ENCODE data around the gene CRB1.

Gene CRB1

GRCh38 chr1:197413564-197413963 lies 145.5 kb downstream of the CRB1 start:
- H3K9me3 ChIP-seq (ENCODE audit: control insufficient read depth, low read depth, low read length), result no peaks in the 10 kb centered on the region
- no peaks in the 10 kb centered on the region for H3K4me1 ChIP-seq (ENCODE audit: control insufficient read depth, low read depth, low read length)
- no peak overlapping the region for H3K4me3 ChIP-seq (ENCODE audit: low read length)
- no peaks in the 10 kb centered on the region for H3K27me3 ChIP-seq (ENCODE audit: control insufficient read depth, insufficient read depth, low read length)
- H3K36me3 ChIP-seq (ENCODE audit: control insufficient read depth, low read depth, low read length), result no peaks in the 10 kb centered on the region
- no peak overlapping the region for H3K27ac ChIP-seq (ENCODE audit: low read length)
- no peak overlapping the region for H3K9ac ChIP-seq (ENCODE audit: low read length)

GRCh38 chr1:197415221-197415620 lies 147.2 kb downstream of the CRB1 start:
- no peak overlapping the region for H3K4me3 ChIP-seq (ENCODE audit: low read length)
- no peak overlapping the region for H3K9ac ChIP-seq (ENCODE audit: low read length)
- H3K27me3 ChIP-seq (ENCODE audit: control insufficient read depth, insufficient read depth, low read length), result no peaks in the 10 kb centered on the region
- H3K4me1 ChIP-seq (ENCODE audit: control insufficient read depth, low read depth, low read length), result no peaks in the 10 kb centered on the region
- no peak overlapping the region for H3K27ac ChIP-seq (ENCODE audit: low read length)
- no peaks in the 10 kb centered on the region for H3K36me3 ChIP-seq (ENCODE audit: control insufficient read depth, low read depth, low read length)
- H3K9me3 ChIP-seq (ENCODE audit: control insufficient read depth, low read depth, low read length), result no peaks in the 10 kb centered on the region

- no peaks in the 10 kb centered on the region for H3K9me3 ChIP-seq (ENCODE audit: control insufficient read depth, low read depth, low read length)
- H3K27ac ChIP-seq (ENCODE audit: low read length), result no peak overlapping the region
- H3K36me3 ChIP-seq (ENCODE audit: control insufficient read depth, low read depth, low read length), result no peaks in the 10 kb centered on the region
- no peak overlapping the region for H3K4me3 ChIP-seq (ENCODE audit: low read length)
- H3K4me1 ChIP-seq (ENCODE audit: control insufficient read depth, low read depth, low read length), result no peaks in the 10 kb centered on the region
- no peaks in the 10 kb centered on the region for H3K27me3 ChIP-seq (ENCODE audit: control insufficient read depth, insufficient read depth, low read length)
- no peak overlapping the region for H3K9ac ChIP-seq (ENCODE audit: low read length)
Observed at GRCh38 chr1:197418693-197419092, 150.6 kb downstream of the CRB1 start.

GRCh38 chr1:197422993-197423392 lies 154.9 kb downstream of the CRB1 start:
- no peaks in the 10 kb centered on the region for H3K9me3 ChIP-seq (ENCODE audit: control insufficient read depth, low read depth, low read length)
- no peaks in the 10 kb centered on the region for H3K27me3 ChIP-seq (ENCODE audit: control insufficient read depth, insufficient read depth, low read length)
- H3K4me3 ChIP-seq (ENCODE audit: low read length), result no peak overlapping the region
- H3K4me1 ChIP-seq (ENCODE audit: control insufficient read depth, low read depth, low read length), result no peaks in the 10 kb centered on the region
- H3K36me3 ChIP-seq (ENCODE audit: control insufficient read depth, low read depth, low read length), result no peaks in the 10 kb centered on the region
- H3K27ac ChIP-seq (ENCODE audit: low read length), result no peak overlapping the region
- H3K9ac ChIP-seq (ENCODE audit: low read length), result no peak overlapping the region

GRCh38 chr1:197424380-197424779 lies 156.3 kb downstream of the CRB1 start:
- Histone ChIP-seq H3K36me3 (ENCODE audit: control insufficient read depth, low read depth, low read length) (no peaks in the 10 kb centered on the region), H3K27me3 (ENCODE audit: control insufficient read depth, insufficient read depth, low read length) (no peaks in the 10 kb centered on the region), H3K9me3 (ENCODE audit: control insufficient read depth, low read depth, low read length) (no peaks in the 10 kb centered on the region), H3K9ac (ENCODE audit: low read length) (no peak overlapping the region), H3K4me1 (ENCODE audit: control insufficient read depth, low read depth, low read length) (no peaks in the 10 kb centered on the region), H3K27ac (ENCODE audit: low read length) (no peak overlapping the region), H3K4me3 (ENCODE audit: low read length) (no peak overlapping the region)

- Histone ChIP-seq H3K27ac (ENCODE audit: low read length) (no peak overlapping the region), H3K9me3 (ENCODE audit: control insufficient read depth, low read depth, low read length) (no peaks in the 10 kb centered on the region), H3K4me3 (ENCODE audit: low read length) (no peak overlapping the region), H3K27me3 (ENCODE audit: control insufficient read depth, insufficient read depth, low read length) (no peaks in the 10 kb centered on the region), H3K4me1 (ENCODE audit: control insufficient read depth, low read depth, low read length) (no peaks in the 10 kb centered on the region), H3K36me3 (ENCODE audit: control insufficient read depth, low read depth, low read length) (no peaks in the 10 kb centered on the region), H3K9ac (ENCODE audit: low read length) (no peak overlapping the region)
Observed at GRCh38 chr1:197429372-197429771, 161.3 kb downstream of the CRB1 start.

GRCh38 chr1:197435224-197435623 lies 167.2 kb downstream of the CRB1 start:
- H3K4me3 ChIP-seq (ENCODE audit: low read length), result no peak overlapping the region
- H3K27me3 ChIP-seq (ENCODE audit: control insufficient read depth, insufficient read depth, low read length), result no peaks in the 10 kb centered on the region
- H3K36me3 ChIP-seq (ENCODE audit: control insufficient read depth, low read depth, low read length), result no peaks in the 10 kb centered on the region
- H3K4me1 ChIP-seq (ENCODE audit: control insufficient read depth, low read depth, low read length), result peaks cover 36% of the 10 kb centered on the region
- no peaks in the 10 kb centered on the region for H3K9me3 ChIP-seq (ENCODE audit: control insufficient read depth, low read depth, low read length)
- no peak overlapping the region for H3K27ac ChIP-seq (ENCODE audit: low read length)
- no peak overlapping the region for H3K9ac ChIP-seq (ENCODE audit: low read length)

- Histone ChIP-seq H3K9me3 (ENCODE audit: control insufficient read depth, low read depth, low read length) (no peaks in the 10 kb centered on the region), H3K4me3 (ENCODE audit: low read length) (no peak overlapping the region), H3K27me3 (ENCODE audit: control insufficient read depth, insufficient read depth, low read length) (no peaks in the 10 kb centered on the region), H3K9ac (ENCODE audit: low read length) (no peak overlapping the region), H3K4me1 (ENCODE audit: control insufficient read depth, low read depth, low read length) (peaks cover 50% of the 10 kb centered on the region), H3K27ac (ENCODE audit: low read length) (no peak overlapping the region), H3K36me3 (ENCODE audit: control insufficient read depth, low read depth, low read length) (no peaks in the 10 kb centered on the region)
Observed at GRCh38 chr1:197437601-197438000, 169.5 kb downstream of the CRB1 start.

GRCh38 chr1:197438010-197438790 lies 170.1 kb downstream of the CRB1 start:
- H3K9me3 ChIP-seq (ENCODE audit: control insufficient read depth, low read depth, low read length), result no peaks in the 10 kb centered on the region
- no peaks in the 10 kb centered on the region for H3K27me3 ChIP-seq (ENCODE audit: control insufficient read depth, insufficient read depth, low read length)
- H3K4me3 ChIP-seq (ENCODE audit: low read length), result no peak overlapping the region
- H3K9ac ChIP-seq (ENCODE audit: low read length), result no peak overlapping the region
- H3K36me3 ChIP-seq (ENCODE audit: control insufficient read depth, low read depth, low read length), result no peaks in the 10 kb centered on the region
- peaks cover 53% of the 10 kb centered on the region for H3K4me1 ChIP-seq (ENCODE audit: control insufficient read depth, low read depth, low read length)
- H3K27ac ChIP-seq (ENCODE audit: low read length), result no peak overlapping the region

GRCh38 chr1:197439708-197440280 lies 171.7 kb downstream of the CRB1 start:
- H3K27me3 ChIP-seq (ENCODE audit: control insufficient read depth, insufficient read depth, low read length), result no peaks in the 10 kb centered on the region
- H3K4me3 ChIP-seq (ENCODE audit: low read length), result no peak overlapping the region
- H3K9me3 ChIP-seq (ENCODE audit: control insufficient read depth, low read depth, low read length), result no peaks in the 10 kb centered on the region
- H3K4me1 ChIP-seq (ENCODE audit: control insufficient read depth, low read depth, low read length), result peaks cover 53% of the 10 kb centered on the region
- no peaks in the 10 kb centered on the region for H3K36me3 ChIP-seq (ENCODE audit: control insufficient read depth, low read depth, low read length)
- no peak overlapping the region for H3K9ac ChIP-seq (ENCODE audit: low read length)
- H3K27ac ChIP-seq (ENCODE audit: low read length), result no peak overlapping the region

GRCh38 chr1:197440715-197441114 lies 172.7 kb downstream of the CRB1 start:
- no peak overlapping the region for H3K4me3 ChIP-seq (ENCODE audit: low read length)
- H3K27me3 ChIP-seq (ENCODE audit: control insufficient read depth, insufficient read depth, low read length), result no peaks in the 10 kb centered on the region
- H3K4me1 ChIP-seq (ENCODE audit: control insufficient read depth, low read depth, low read length), result peaks cover 53% of the 10 kb centered on the region
- H3K9me3 ChIP-seq (ENCODE audit: control insufficient read depth, low read depth, low read length), result no peaks in the 10 kb centered on the region
- no peak overlapping the region for H3K9ac ChIP-seq (ENCODE audit: low read length)
- no peak overlapping the region for H3K27ac ChIP-seq (ENCODE audit: low read length)
- H3K36me3 ChIP-seq (ENCODE audit: control insufficient read depth, low read depth, low read length), result no peaks in the 10 kb centered on the region

GRCh38 chr1:197441999-197442414 lies 174.0 kb downstream of the CRB1 start:
- H3K4me3 ChIP-seq (ENCODE audit: low read length), result no peak overlapping the region
- H3K27me3 ChIP-seq (ENCODE audit: control insufficient read depth, insufficient read depth, low read length), result no peaks in the 10 kb centered on the region
- H3K4me1 ChIP-seq (ENCODE audit: control insufficient read depth, low read depth, low read length), result peaks cover 48% of the 10 kb centered on the region
- H3K36me3 ChIP-seq (ENCODE audit: control insufficient read depth, low read depth, low read length), result no peaks in the 10 kb centered on the region
- H3K27ac ChIP-seq (ENCODE audit: low read length), result no peak overlapping the region
- H3K9me3 ChIP-seq (ENCODE audit: control insufficient read depth, low read depth, low read length), result no peaks in the 10 kb centered on the region
- no peak overlapping the region for H3K9ac ChIP-seq (ENCODE audit: low read length)

All from iPS-18a (cell line).